Neutrophil (primary cell): Measurements from ENCODE around the gene SQSTM1.

ENCODE experiments used
- H3K27ac ChIP-seq: fragments of 200-600 bp; sonication (generic); 2 replicates; pipeline ENCODE4 v1.5.1; 2016; ENCODE audit warnings: mild to moderate bottlenecking, moderate library complexity
- H3K27me3 ChIP-seq: fragments of 200-600 bp; sonication (generic); 2 replicates; pipeline ENCODE4 v1.6.0; 2016; ENCODE audit warnings: mild to moderate bottlenecking
- H3K36me3 ChIP-seq: fragments of 200-600 bp; sonication (generic); 2 replicates; pipeline ENCODE4 v1.5.1; 2017
- H3K4me1 ChIP-seq, 2 experiments: fragments of 200-600 bp in 1 of 2; sonication (generic) in 1 of 2; 1 replicate in 1 of 2; 2 replicates in 1 of 2; pipeline versions ENCODE4 v1.5.1 to v1.6.1; 2013 to 2016; ENCODE audit warnings: low read depth in 1 of 2, low read length in 1 of 2, mild to moderate bottlenecking in 1 of 2, moderate library complexity in 1 of 2; ENCODE audit not compliant: control insufficient read depth in 1 of 2, insufficient read depth in 1 of 2
- H3K4me3 ChIP-seq, 2 experiments: fragments of 200-600 bp in 1 of 2; sonication (generic) in 1 of 2; 1 replicate in 1 of 2; 2 replicates in 1 of 2; pipeline ENCODE4 v1.5.1; 2013 to 2016; ENCODE audit warnings: low read depth in 1 of 2, low read length in 1 of 2, mild to moderate bottlenecking in 1 of 2, moderate library complexity in 1 of 2
- H3K9me3 ChIP-seq: fragments of 200-600 bp; sonication (generic); 2 replicates; pipeline ENCODE4 v1.5.1; 2016
- CTCF ChIP-seq: fragments of 200-600 bp; sonication (generic); IDR thresholded peaks from 2 replicates; pipeline ENCODE4 v1.5.1; 2016; ENCODE audit warnings: antibody characterized with exemption

Gene SQSTM1

GRCh38 chr5:179880848-179881590, 60.3 kb downstream of the SQSTM1 start:
- H3K9me3 ChIP-seq, result no peaks in the 10 kb centered on the region
- H3K4me3 ChIP-seq, result no peak overlapping the region
- peaks cover 62% of the 10 kb centered on the region for H3K36me3 ChIP-seq

GRCh38 chr5:179882338-179882737, 61.6 kb downstream of the SQSTM1 start:
- no peak overlapping the region for H3K4me3 ChIP-seq
- H3K27me3 ChIP-seq, result no peaks in the 10 kb centered on the region
- no peak for TF ChIP-seq CTCF
- H3K9me3 ChIP-seq, result no peaks in the 10 kb centered on the region
- peaks cover 70% of the 10 kb centered on the region for H3K36me3 ChIP-seq
- no peak overlapping the region for H3K27ac ChIP-seq
- H3K4me1 ChIP-seq, result no peaks in the 10 kb centered on the region

More at GRCh38 chr5:179880848-179881590, 60.3 kb downstream of the SQSTM1 start:
- Histone ChIP-seq H3K27ac (no peak overlapping the region), H3K27me3 (no peaks in the 10 kb centered on the region), H3K4me1 (no peaks in the 10 kb centered on the region)
- TF ChIP-seq CTCF, result no peak

DNA sequence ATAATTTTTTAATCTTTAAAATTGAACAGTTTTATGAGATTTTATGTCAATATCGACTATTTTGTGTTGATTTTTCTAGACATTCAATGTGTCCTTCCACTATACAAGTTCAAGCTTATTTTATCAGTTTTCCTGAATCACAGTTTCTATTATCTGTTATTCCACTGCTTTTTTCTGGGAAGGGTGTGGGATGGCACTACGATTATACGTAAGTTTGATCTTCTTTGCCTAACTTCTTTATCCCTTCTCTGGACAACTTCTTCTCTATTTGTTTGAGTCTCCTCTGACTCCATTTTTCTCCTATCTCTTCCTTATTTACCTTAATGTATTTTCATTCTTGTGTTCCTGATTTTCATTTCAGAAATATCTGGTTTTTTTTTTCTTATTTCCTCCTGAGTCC, 62.5 kb downstream of the SQSTM1 start:
- H3K9me3 ChIP-seq, result no peaks in the 10 kb centered on the region
- TF ChIP-seq CTCF, result no peak
- no peaks in the 10 kb centered on the region for H3K27me3 ChIP-seq
- H3K36me3 ChIP-seq, result peaks cover 72% of the 10 kb centered on the region
- no peaks in the 10 kb centered on the region for H3K4me1 ChIP-seq
- H3K27ac ChIP-seq, result no peak overlapping the region
- no peak overlapping the region for H3K4me3 ChIP-seq

DNA sequence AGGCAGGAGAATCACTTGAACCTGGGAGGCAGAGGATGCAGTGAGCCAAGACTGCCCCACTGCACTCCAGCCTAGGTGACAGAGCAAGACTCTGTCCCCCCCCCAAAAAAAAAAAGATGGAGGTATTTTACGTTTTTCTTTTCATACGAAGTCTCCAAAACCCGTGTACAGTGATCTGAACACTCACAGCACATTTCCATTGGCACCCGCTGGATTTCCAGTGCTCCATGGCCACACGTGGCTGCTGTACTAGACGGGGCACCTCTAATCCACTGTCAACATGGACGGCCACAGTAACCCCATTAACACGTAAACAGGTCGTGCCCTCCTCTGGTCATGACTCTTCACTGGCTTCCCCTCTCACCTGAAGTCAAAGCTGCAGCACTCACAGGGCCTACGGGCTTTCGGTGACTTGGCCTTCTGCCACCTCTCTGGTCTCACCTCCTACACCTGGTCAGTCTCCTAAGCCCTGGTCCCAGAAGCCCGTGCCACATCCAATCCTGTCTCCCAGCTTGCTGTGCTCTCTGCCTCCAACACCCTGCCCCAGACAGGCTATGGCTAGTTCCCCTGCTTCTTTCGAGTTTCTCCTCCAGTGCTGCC, 64.9 kb downstream of the SQSTM1 start:
- Histone ChIP-seq H3K4me3 (no peak overlapping the region), H3K4me1 (no peaks in the 10 kb centered on the region), H3K27ac (no peak overlapping the region), H3K9me3 (no peaks in the 10 kb centered on the region), H3K36me3 (peaks cover 72% of the 10 kb centered on the region), H3K27me3 (no peaks in the 10 kb centered on the region)
- no peak for TF ChIP-seq CTCF

GRCh38 chr5:179886190-179886911, 65.6 kb downstream of the SQSTM1 start:
- no peaks in the 10 kb centered on the region for H3K27me3 ChIP-seq
- H3K4me1 ChIP-seq, result no peaks in the 10 kb centered on the region
- H3K9me3 ChIP-seq, result no peaks in the 10 kb centered on the region
- no peak overlapping the region for H3K27ac ChIP-seq
- TF ChIP-seq CTCF, result no peak
- peaks cover 73% of the 10 kb centered on the region for H3K36me3 ChIP-seq
- no peak overlapping the region for H3K4me3 ChIP-seq
